B cell (primary cell): ENCODE measurements around the gene NUCB2.

Experiments used
- CTCF ChIP-seq: fragments of 200-600 bp; IDR thresholded peaks from one replicate; pipeline ENCODE4 v1.8.0; 2022; ENCODE audit warnings: antibody characterized with exemption, mild to moderate bottlenecking
- EZH2 ChIP-seq: IDR thresholded peaks from 2 replicates; pipeline ENCODE4 v1.6.1; 2012; ENCODE audit warnings: borderline replicate concordance, low read depth, mild to moderate bottlenecking, moderate library complexity, low read length; ENCODE audit not compliant: insufficient read depth, poor library complexity, severe bottlenecking

GRCh38 chr11:17375547-17375946 is 99.0 kb downstream of the NUCB2 start:
- TF ChIP-seq EZH2, result no peak
- TF ChIP-seq CTCF, result no peak
